SK-N-SH (cell line): ENCODE results near the gene ZMYND8.

Experiments
- CHD2 ChIP-seq: fragments of 150-350 bp; IDR thresholded peaks from 2 replicates; pipeline ENCODE4 v1.6.1; 2018; ENCODE audit warnings: low read length; ENCODE audit not compliant: partially characterized antibody
- EZH2phosphoT487 ChIP-seq: fragments of 200-600 bp; sonication (generic); IDR thresholded peaks from 2 replicates; pipeline ENCODE4 v1.6.1; 2017; ENCODE audit warnings: low read depth, mixed run types, mild to moderate bottlenecking, antibody characterized with exemption, moderate library complexity, borderline replicate concordance
- JUND ChIP-seq: IDR thresholded peaks from 2 replicates; pipeline ENCODE4 v1.4.0; 2012
- NRF1 ChIP-seq: IDR thresholded peaks from 2 replicates; pipeline ENCODE4 v1.6.1; 2012; ENCODE audit warnings: low read depth, mild to moderate bottlenecking, low read length
- POLR2AphosphoS5 ChIP-seq: IDR thresholded peaks from 2 replicates; pipeline ENCODE4 v1.6.1; 2012; ENCODE audit warnings: low read depth, low read length
- RCOR1 ChIP-seq: fragments of 150-350 bp; IDR thresholded peaks from 2 replicates; pipeline ENCODE4 v1.6.1; 2017; ENCODE audit warnings: antibody characterized with exemption, low read length
- SIN3A ChIP-seq: IDR thresholded peaks from 2 replicates; pipeline ENCODE4 v1.6.1; 2012; ENCODE audit warnings: low read depth, mild to moderate bottlenecking, low read length, moderate library complexity, borderline replicate concordance
- USF2 ChIP-seq: fragments of 150-350 bp; IDR thresholded peaks from 2 replicates; pipeline ENCODE4 v1.6.1; 2017; ENCODE audit warnings: antibody characterized with exemption, low read length, low read depth, borderline replicate concordance
- YY1 ChIP-seq: IDR thresholded peaks from 2 replicates; pipeline ENCODE4 v1.4.0; 2012; ENCODE audit warnings: low read depth, mild to moderate bottlenecking
- TF ChIP-seq, protein P1 (sequence below): fragments of 200-600 bp; sonication (generic); IDR thresholded peaks from 2 replicates; pipeline ENCODE4 v1.6.1; 2017; ENCODE audit warnings: antibody characterized with exemption, mild to moderate bottlenecking, moderate library complexity
- TF ChIP-seq, protein P2 (sequence below): IDR thresholded peaks from 2 replicates; pipeline ENCODE4 v1.4.0; 2012; ENCODE audit warnings: low read depth
- TF ChIP-seq, protein P3 (sequence below): IDR thresholded peaks from 2 replicates; pipeline ENCODE4 v1.4.0; 2012; ENCODE audit warnings: low read depth, borderline replicate concordance
- TF ChIP-seq, protein P4 (sequence below): IDR thresholded peaks from 2 replicates; pipeline ENCODE4 v1.6.1; 2012; ENCODE audit warnings: mild to moderate bottlenecking, low read depth, low read length, moderate library complexity

GRCh38 chr20:47361057-47361915 lies 4.8 kb upstream of the ZMYND8 start:
- TF ChIP-seq EZH2phosphoT487 (no peak), JUND (no peak), NRF1 (no peak), USF2 (no peak), POLR2AphosphoS5 (no peak), YY1 (no peak), RCOR1 (no peak), SIN3A (no peak), CHD2 (no peak)
- TF ChIP-seq, protein P1, sequence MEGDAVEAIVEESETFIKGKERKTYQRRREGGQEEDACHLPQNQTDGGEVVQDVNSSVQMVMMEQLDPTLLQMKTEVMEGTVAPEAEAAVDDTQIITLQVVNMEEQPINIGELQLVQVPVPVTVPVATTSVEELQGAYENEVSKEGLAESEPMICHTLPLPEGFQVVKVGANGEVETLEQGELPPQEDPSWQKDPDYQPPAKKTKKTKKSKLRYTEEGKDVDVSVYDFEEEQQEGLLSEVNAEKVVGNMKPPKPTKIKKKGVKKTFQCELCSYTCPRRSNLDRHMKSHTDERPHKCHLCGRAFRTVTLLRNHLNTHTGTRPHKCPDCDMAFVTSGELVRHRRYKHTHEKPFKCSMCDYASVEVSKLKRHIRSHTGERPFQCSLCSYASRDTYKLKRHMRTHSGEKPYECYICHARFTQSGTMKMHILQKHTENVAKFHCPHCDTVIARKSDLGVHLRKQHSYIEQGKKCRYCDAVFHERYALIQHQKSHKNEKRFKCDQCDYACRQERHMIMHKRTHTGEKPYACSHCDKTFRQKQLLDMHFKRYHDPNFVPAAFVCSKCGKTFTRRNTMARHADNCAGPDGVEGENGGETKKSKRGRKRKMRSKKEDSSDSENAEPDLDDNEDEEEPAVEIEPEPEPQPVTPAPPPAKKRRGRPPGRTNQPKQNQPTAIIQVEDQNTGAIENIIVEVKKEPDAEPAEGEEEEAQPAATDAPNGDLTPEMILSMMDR, result no peak
- TF ChIP-seq, protein P2, sequence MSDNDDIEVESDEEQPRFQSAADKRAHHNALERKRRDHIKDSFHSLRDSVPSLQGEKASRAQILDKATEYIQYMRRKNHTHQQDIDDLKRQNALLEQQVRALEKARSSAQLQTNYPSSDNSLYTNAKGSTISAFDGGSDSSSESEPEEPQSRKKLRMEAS, result no peak
- TF ChIP-seq, protein P3, sequence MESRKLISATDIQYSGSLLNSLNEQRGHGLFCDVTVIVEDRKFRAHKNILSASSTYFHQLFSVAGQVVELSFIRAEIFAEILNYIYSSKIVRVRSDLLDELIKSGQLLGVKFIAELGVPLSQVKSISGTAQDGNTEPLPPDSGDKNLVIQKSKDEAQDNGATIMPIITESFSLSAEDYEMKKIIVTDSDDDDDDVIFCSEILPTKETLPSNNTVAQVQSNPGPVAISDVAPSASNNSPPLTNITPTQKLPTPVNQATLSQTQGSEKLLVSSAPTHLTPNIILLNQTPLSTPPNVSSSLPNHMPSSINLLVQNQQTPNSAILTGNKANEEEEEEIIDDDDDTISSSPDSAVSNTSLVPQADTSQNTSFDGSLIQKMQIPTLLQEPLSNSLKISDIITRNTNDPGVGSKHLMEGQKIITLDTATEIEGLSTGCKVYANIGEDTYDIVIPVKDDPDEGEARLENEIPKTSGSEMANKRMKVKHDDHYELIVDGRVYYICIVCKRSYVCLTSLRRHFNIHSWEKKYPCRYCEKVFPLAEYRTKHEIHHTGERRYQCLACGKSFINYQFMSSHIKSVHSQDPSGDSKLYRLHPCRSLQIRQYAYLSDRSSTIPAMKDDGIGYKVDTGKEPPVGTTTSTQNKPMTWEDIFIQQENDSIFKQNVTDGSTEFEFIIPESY, result no peak
- TF ChIP-seq, protein P4, sequence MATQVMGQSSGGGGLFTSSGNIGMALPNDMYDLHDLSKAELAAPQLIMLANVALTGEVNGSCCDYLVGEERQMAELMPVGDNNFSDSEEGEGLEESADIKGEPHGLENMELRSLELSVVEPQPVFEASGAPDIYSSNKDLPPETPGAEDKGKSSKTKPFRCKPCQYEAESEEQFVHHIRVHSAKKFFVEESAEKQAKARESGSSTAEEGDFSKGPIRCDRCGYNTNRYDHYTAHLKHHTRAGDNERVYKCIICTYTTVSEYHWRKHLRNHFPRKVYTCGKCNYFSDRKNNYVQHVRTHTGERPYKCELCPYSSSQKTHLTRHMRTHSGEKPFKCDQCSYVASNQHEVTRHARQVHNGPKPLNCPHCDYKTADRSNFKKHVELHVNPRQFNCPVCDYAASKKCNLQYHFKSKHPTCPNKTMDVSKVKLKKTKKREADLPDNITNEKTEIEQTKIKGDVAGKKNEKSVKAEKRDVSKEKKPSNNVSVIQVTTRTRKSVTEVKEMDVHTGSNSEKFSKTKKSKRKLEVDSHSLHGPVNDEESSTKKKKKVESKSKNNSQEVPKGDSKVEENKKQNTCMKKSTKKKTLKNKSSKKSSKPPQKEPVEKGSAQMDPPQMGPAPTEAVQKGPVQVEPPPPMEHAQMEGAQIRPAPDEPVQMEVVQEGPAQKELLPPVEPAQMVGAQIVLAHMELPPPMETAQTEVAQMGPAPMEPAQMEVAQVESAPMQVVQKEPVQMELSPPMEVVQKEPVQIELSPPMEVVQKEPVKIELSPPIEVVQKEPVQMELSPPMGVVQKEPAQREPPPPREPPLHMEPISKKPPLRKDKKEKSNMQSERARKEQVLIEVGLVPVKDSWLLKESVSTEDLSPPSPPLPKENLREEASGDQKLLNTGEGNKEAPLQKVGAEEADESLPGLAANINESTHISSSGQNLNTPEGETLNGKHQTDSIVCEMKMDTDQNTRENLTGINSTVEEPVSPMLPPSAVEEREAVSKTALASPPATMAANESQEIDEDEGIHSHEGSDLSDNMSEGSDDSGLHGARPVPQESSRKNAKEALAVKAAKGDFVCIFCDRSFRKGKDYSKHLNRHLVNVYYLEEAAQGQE, result no peak
